Colonic mucosa (tissue), 4 donors: Measurements from ENCODE around the gene SPON1. TPM values are rescaled to one million over a fixed set of nuclear protein-coding genes. Genes with fewer than 3 reads are reported as not detected.
"Not testable (repeated sequence)": the region's sequence is repeated elsewhere in the genome, so short reads cannot be mapped to it uniquely, and the experiment has no call there.

Source experiments
- DNase-seq: peaks from one replicate; pipeline ENCODE4 v3.0.0-alpha.2; 2020
- H3K27ac ChIP-seq: fragments of 200-600 bp; one replicate; pipeline ENCODE4 v1.8.0; 2021
- H3K27me3 ChIP-seq: fragments of 200-600 bp; one replicate; pipeline ENCODE4 v1.8.0; 2021
- H3K36me3 ChIP-seq: fragments of 200-600 bp; one replicate; pipeline ENCODE4 v1.8.0; 2021
- H3K4me1 ChIP-seq: fragments of 200-600 bp; one replicate; pipeline ENCODE4 v1.8.0; 2021; ENCODE audit warnings: mild to moderate bottlenecking
- H3K4me3 ChIP-seq: fragments of 200-600 bp; one replicate; pipeline ENCODE4 v1.8.0; 2021
- H3K9ac ChIP-seq, 2 donors: one replicate each; pipeline ENCODE4 v1.7.0; 2013; ENCODE audit warnings: control low read depth in 2 of 2, low read depth in 2 of 2, low read length in 2 of 2
- H3K9me3 ChIP-seq: fragments of 200-600 bp; one replicate; pipeline ENCODE4 v1.8.0; 2021
- intact Hi-C: fragments of 100-400 bp; cut with DNase I; formaldehyde crosslinking; loops from one replicate; pipeline ENCODE4 v1.14.1; 2022
- total RNA-seq, 2 donors: library from RNA; stranded (reverse); fragmentation: NEBNext Ultra II Directional in 1 of 2; extraction: Animal tissue kit (Norgen Biotek cat#: 25700) in 1 of 2; gene quantifications; one replicate each; pipeline ENCODE4 v1.2.1, GENCODE V29; 2021
- TF ChIP-seq, protein P1 (sequence below): fragments of 200-600 bp; IDR thresholded peaks from one replicate; pipeline ENCODE4 v1.8.0; 2022; ENCODE audit warnings: antibody characterized with exemption, mild to moderate bottlenecking
- donor health status: healthy.
- donor health status: DM: no; HTN: no; CAD: no.
- donor health status: DM: no; HTN: no; CAD: no.

SPON1 gene
- total RNA-seq, 2 donors from 2014 or later: 91.4 to 93.9 TPM

DNA sequence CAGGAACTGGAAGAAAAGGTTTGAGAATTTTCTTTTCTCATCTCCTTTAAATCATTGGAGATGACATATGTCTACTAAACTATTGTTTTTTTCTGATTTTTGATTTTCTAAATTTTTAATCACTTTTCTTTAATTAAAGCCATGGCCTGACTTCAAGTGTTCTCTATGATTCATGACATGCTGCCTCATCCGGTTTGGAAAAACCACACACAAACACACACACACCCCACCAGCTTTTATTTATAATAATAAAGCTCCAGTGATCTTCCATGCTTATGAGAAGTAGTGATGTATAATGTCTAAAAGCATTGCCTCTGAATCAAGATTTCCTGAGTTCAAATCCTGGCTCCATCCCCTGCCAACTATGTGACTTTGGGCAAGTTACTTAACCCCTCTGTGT, 179.2 kb downstream of the SPON1 start:
- TF ChIP-seq, protein P1, sequence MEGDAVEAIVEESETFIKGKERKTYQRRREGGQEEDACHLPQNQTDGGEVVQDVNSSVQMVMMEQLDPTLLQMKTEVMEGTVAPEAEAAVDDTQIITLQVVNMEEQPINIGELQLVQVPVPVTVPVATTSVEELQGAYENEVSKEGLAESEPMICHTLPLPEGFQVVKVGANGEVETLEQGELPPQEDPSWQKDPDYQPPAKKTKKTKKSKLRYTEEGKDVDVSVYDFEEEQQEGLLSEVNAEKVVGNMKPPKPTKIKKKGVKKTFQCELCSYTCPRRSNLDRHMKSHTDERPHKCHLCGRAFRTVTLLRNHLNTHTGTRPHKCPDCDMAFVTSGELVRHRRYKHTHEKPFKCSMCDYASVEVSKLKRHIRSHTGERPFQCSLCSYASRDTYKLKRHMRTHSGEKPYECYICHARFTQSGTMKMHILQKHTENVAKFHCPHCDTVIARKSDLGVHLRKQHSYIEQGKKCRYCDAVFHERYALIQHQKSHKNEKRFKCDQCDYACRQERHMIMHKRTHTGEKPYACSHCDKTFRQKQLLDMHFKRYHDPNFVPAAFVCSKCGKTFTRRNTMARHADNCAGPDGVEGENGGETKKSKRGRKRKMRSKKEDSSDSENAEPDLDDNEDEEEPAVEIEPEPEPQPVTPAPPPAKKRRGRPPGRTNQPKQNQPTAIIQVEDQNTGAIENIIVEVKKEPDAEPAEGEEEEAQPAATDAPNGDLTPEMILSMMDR: no peak
- H3K27me3 ChIP-seq: no peaks in the 10 kb centered on the region
- H3K27ac ChIP-seq: no peak overlapping the region
- H3K36me3 ChIP-seq: no peaks in the 10 kb centered on the region
- H3K4me1 ChIP-seq: no peaks in the 10 kb centered on the region
- H3K9me3 ChIP-seq: no peaks in the 10 kb centered on the region
- no peak overlapping the region for H3K4me3 ChIP-seq
- DNase-seq: no peak
- H3K9ac ChIP-seq: no peak overlapping the region
- intact Hi-C loops: loop anchor here (10.0 kb wide), 1 partner anchor 367 kb away; no protein-coding TSS in a partner anchor

DNA sequence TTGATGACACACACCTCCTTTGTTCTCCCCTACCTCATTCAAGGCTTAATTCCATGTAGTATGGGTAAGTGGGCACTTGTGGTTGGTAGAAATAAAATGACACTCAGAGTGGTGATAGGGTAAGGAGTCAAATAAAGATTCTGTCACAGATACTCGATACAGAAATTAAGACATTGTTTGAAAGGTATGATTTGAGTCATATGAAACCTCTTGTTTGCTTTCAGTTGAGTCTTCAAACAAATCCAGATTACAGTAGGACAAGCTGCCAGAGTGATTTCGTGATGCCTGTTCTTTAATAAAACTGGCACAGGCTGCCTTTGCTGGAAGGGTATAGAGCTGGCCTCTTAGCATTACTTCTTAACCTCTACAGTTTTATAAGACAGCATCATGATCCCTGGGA, 182.4 kb downstream of the SPON1 start:
- no peaks in the 10 kb centered on the region for H3K9me3 ChIP-seq
- DNase-seq: no peak
- intact Hi-C loops: loop anchor here (5.0 to 10.0 kb wide), 2 partner anchors 188 to 370 kb away; no protein-coding TSS in a partner anchor

DNA sequence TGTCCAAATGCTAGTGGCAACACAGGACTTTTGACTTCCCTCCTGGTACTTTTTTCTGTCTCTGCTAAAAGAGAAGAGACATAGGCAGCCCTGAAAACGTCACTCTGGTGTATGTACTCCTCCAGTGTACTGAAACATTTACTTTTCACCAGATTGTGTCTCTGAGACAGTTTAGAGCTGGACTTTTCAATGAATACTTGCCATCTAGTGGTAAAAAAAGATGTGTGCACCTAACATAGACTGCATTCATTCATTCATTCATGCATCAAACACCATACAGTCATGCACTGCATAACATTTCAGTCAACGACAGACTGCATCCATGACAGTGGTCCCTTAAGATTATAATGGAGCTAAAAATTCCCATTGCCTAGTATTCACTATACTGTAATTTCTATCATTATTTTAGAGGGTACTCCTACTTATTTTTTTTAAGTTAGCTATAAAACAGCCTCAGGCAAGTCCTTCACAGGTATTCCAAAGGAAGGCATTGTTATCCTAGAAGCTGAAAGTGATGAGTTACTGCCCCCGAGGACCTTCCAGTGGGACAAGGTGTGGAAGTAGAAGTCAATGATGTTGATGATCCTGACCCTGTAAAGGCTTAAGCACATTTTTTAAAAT, 186.2 kb downstream of the SPON1 start:
- H3K9ac ChIP-seq: no peak overlapping the region
- no peak for DNase-seq
- intact Hi-C loops: loop anchor here (5.0 to 10.0 kb wide), 2 partner anchors 191 to 374 kb away; no protein-coding TSS in a partner anchor
- H3K9me3 ChIP-seq: no peaks in the 10 kb centered on the region
- no peak overlapping the region for H3K27ac ChIP-seq
- no peak overlapping the region for H3K4me3 ChIP-seq
- TF ChIP-seq, protein P1: peak; percentile 41
- no peaks in the 10 kb centered on the region for H3K27me3 ChIP-seq
- H3K4me1 ChIP-seq: no peaks in the 10 kb centered on the region
- H3K36me3 ChIP-seq: no peaks in the 10 kb centered on the region

More for the DNA sequence above, 182.4 kb downstream of the SPON1 start:
- TF ChIP-seq, protein P1: no peak
- no peak overlapping the region for H3K4me3 ChIP-seq
- no peak overlapping the region for H3K9ac ChIP-seq
- H3K27ac ChIP-seq: no peak overlapping the region
- no peaks in the 10 kb centered on the region for H3K36me3 ChIP-seq
- no peaks in the 10 kb centered on the region for H3K27me3 ChIP-seq
- no peaks in the 10 kb centered on the region for H3K4me1 ChIP-seq

DNA sequence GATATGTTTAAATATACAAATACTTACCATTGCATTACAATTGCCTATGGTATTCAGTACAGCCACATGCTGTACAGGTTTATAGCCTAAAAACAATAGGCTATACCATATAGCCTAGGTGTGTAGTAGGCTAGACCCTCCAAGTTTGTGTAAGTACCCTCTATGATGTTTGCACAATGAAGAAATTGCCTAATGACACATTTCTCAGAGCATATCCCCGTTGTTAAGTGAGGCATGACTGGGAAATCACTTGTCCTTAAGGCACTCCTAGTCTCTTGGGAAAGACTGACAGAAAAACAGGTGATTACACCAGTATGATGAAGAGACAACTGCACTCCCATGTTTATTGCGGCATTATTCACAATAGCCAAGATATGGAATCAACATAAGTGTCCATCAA, 187.2 kb downstream of the SPON1 start:
- Histone ChIP-seq H3K27ac (no peak overlapping the region), H3K4me1 (no peaks in the 10 kb centered on the region), H3K9me3 (peaks cover 8% of the 10 kb centered on the region), H3K36me3 (no peaks in the 10 kb centered on the region), H3K27me3 (no peaks in the 10 kb centered on the region), H3K4me3 (no peak overlapping the region), H3K9ac (no peak overlapping the region)
- TF ChIP-seq, protein P1: no peak
- intact Hi-C loops: loop anchor here (5.0 to 10.0 kb wide), 2 partner anchors 192 to 375 kb away; no protein-coding TSS in a partner anchor
- no peak for DNase-seq

DNA sequence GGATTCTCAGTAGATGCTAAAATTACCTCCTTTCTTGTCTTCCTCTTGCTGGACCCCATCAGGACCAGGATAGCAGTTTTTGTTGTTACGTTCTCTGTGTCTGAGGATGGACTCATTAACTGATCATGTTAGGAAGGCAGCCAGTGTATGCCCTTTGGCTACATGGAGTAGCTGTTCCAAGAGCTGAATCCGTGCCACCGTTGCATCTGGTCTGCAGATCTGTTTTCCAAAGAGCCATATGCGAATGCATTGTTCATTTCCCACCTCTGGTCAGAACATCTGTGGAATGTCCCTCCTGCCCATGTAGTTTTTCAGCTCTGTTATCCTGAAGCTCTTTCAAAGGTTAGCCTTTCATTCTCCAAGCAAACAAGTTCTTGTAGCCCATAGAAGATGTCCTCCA, 188.4 kb downstream of the SPON1 start:
- H3K4me1 ChIP-seq: no peaks in the 10 kb centered on the region
- TF ChIP-seq, protein P1: no peak
- H3K36me3 ChIP-seq: no peaks in the 10 kb centered on the region
- peaks cover 9% of the 10 kb centered on the region for H3K9me3 ChIP-seq
- no peak for DNase-seq
- H3K27me3 ChIP-seq: no peaks in the 10 kb centered on the region
- intact Hi-C loops: no loop called here
- no peak overlapping the region for H3K27ac ChIP-seq
- no peak overlapping the region for H3K9ac ChIP-seq
- H3K4me3 ChIP-seq: no peak overlapping the region

DNA sequence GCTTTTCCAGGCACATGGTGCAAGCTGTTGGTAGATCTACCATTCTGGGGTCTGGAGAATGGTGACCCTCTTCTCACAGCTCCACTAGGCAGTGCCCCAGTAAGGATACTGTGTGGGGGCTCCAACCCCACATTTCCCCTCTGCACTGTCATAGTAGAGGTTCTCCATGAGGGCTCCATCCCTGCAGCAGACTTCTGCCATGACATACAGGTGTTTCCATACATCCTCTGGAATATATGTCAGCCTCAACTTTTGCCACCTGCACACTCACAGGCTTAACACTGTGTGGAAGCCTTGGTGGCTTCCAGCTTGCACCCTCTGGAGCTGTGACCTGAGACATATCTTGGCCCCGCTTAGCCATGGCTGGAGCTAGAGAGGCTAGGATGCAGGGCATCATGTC, 191.6 kb downstream of the SPON1 start:
- not testable (repeated sequence) for H3K4me3 ChIP-seq

More for the DNA sequence above, 191.6 kb downstream of the SPON1 start:
- H3K9me3 ChIP-seq, H3K36me3 ChIP-seq, H3K27me3 ChIP-seq, H3K9ac ChIP-seq, intact Hi-C loops, H3K4me1 ChIP-seq, DNase-seq, H3K27ac ChIP-seq: not testable (repeated sequence)
